ENCODE results near the gene BFSP1. TPM values are rescaled to one million over a fixed set of nuclear protein-coding genes. Genes with fewer than 3 reads are reported as not detected.
A peak's percentile ranks its signal among the peaks of the same experiment; 100 is the strongest.

The BFSP1 gene
- total RNA-seq, result 1.3 TPM

DNA sequence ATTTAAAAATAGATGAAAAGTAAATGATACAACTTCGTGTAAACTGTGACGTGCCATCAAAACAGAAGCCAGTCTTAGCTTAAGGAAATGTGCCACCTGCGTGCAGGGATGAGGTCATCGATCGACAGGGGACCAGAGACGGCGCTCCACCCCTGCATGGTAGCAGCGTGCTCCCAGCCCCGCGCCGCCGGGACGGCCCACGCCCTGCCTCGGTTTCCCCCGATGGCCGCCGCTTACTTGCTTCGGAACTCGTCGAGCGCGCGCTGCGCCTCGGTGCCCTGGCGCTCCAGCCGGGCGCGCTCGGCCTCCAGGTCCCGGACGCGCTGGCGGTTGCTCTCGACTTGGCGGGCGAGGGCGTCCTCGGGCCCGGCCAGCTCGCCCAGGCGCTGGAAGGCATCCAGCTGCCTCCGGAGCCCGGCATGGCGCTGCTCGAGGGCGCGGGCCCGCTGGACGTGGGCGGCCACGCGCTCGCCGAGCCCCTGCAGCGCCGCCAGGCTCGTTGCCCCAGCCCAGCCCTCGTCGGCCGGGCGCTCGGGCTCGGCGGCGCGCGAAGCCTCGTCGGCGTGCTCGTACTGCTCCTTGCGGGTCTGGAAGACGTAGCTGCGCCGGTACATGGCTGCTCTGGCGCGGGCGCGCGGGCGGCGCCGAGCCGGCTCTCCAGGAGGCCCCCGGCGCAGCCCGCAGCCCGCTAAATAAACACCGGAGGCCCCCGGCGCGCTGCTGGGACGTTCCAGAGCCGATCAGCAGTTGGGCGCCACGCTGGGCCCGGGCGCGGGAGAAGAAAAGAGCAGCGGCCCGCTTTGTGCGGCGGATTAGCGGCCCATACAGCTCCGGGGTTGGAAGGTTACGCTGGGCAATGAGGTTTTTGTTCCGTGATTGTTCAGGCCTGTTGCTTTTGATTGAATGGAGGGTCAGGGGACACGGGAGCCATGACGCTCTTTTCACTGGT, at the start of gene BFSP1:
Gene BFSP1, minus strand, starts transcription at position 664 of the 949 bp plus-strand sequence. Its CDS starts 50 bp downstream, at position 614.
- ATAC-seq, result peak; percentile 80

GRCh38 chr20:17580895-17581294, 49.7 kb upstream of the BFSP1 start:
- ATAC-seq, result peak; percentile 72

- ATAC-seq, result peak; percentile 81
Measured at GRCh38 chr20:17579369-17580039, 48.3 kb upstream of the BFSP1 start.

DNA sequence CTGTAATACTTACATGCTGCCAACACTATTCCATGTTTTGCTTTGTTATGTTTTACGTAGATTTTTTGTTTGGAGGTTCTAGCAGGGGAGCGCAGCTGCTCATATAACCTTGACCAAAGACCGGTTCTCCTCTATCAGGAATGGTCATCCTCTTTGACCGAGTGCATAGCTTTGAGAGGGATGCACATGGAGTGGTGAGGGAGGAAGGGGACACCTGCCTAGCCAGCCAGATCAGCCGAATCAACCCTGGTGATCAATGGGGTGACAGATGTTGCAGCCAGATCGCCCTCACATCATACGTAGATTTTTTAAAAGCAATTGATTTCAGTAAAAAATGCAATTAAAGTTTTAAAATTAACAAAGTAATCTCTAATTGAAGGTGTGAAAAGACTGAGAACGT, 45.0 kb upstream of the BFSP1 start:
- no peak for ATAC-seq

DNA sequence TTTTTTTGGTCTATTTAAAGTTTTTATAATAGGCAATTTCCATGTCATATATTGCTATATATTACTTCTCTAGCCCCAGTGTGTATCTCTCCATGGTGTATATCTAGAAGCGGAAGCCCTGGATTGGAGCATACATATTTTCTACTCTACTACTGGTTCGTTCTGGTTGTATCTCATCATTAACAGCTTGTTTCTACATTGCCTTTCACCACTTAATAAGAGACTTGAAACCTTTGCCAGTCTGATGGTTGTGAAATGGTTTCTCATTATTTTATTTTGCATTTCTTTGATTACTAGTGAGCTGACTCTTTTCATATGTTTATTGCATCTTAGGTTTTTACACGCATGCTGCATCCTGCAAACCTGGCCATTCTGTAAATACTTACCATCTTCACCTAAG, 42.3 kb upstream of the BFSP1 start:
- ATAC-seq, result no peak

DNA sequence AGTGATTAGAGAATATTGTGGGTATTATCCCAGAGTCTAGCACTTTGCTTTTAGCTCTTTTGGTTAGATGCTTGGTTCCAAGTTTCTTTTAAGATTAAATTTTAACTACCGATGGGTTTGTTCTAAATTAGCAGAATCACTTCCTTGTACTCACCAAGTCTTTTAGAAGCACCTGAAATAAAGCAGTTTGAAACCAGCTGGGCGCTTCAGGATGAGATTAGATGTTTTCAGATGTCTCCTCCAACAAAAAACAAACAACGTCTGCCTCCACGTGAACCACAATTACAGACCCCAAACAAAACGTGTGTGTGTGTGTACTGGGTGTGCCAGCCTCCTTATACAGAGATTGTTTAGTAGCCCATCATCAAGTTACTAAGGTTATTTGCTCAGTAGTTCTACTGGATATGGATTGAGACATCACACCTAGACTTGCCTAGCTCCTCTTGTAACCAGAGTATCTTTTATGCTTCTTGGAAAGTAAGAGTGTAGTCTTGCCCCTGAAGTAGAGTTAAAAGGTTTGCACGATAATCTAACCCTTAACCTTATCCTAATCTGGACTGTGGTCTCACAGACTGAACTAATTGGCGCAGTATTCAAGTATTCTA, 41.0 kb upstream of the BFSP1 start:
- no peak for ATAC-seq

GRCh38 chr20:17571153-17571527, 40.0 kb upstream of the BFSP1 start:
- ATAC-seq, result no peak

DNA sequence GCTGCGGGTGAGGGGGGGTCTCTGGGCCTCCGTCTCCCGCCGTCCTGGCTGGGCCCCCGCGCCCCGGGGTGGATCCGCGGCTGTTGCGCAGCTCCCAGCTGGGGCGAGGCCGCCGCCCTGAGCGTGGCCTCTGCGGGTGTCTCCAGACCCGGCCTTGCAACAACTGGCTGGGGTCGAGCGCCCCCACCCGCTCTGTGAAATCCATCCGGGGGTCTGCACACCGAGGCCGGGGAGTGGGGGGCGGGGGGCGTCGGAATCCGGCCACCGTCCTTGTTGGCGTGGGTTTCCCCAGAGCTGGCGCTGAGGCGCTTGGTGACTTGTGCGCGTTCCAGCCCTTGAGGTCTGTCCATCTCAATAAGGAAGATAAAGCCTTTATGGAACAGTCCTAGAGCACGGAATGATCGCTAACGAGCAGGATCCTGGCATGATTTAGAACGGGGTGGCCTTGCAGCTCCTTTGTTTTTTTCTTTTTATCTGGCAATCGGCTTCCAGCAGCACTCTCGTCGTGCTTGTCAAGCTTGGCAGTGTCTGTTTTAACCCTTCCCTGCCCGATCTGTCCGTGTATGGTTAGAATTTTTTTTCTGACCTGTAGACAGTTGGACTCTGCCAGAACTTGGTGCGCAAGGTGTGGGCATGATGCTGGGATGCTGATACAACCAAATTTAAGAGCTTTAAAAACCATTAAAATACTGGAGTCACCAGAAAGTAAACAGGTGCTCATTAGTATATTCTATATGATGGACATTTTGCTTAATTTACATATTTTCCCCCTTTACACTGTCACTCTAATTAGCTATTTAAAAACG, 39.4 kb upstream of the BFSP1 start:
- ATAC-seq, result peak; percentile 49

DNA sequence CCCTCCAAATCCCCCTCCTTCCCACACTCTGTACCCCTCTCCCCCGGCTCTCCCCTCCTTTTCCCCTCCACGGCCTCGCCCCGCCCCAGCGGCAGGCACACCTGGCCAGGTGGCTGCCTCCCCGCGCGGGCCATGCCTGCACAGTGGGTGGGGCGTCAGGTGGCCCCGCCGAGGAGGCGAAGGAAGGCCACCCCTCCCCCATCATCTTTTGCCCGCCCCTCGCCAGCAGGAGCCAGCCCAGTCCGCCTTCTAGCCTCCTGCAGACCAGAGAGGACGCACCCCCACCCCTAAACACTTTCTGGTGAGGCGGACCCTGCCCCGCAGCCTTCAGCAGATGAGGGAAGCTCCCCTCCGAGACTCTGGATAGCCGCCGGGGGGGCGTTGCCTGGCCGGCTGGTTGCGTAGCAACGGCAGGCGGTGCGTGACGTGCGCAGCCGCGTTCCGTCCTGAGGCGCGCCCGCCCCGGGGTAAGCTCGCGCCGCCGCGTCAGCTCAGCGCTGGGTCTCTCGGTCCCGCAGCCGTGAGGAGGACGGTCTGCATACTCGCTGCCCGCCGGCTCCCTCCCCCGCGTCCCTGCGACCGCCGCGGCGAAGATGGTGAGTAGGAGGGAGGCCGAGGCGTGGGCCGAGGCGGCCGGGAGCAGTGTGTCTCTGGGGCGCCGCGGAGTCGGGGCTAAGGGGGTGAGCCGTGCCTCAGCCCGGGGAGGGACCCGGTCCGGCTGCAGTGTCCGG, 38.6 kb upstream of the BFSP1 start, which contains the start of gene DSTN:
Gene DSTN, plus strand, starts transcription at position 460 of the 731 bp plus-strand sequence. Its CDS starts 134 bp downstream, at position 594.
- peak; percentile 90 for ATAC-seq

GRCh38 chr20:17568972-17569521, 37.9 kb upstream of the BFSP1 start:
- ATAC-seq, result peak; percentile 76

DNA sequence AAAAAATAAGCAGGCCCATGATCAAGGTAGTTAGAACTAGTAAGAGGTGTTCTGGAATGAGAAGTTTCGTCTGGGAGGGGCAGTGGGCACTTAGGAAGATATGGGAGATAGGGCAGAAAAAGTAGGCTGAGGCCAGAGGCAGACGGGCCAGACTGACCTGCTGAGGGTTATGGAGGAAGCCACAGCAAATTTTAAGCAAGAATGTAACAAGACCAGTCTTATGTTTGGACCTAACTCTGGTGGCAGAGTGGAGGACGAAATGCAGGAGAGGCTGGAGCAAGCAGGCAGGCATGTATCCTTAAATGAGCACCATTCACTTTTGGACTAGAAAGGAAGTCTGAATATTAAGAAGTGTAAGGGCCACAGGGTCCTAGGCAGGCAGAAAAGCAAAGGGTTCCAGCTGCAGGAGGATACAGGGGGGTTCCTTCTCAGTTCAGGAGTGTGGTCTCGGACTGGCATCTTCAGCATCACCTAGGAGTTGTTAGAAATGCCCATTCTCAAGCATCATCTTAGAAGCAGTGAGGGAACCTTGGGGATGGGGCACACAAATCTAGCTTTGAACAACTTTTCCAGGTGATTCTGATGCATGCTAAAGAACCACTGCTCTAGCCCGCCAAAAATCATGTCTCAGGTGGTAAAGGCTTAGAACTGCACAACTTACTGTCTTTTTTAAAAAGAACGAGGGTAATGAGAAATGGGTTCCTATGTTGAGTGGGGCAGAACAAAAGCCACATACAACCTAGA, 37.0 kb upstream of the BFSP1 start:
- ATAC-seq, result no peak

DNA sequence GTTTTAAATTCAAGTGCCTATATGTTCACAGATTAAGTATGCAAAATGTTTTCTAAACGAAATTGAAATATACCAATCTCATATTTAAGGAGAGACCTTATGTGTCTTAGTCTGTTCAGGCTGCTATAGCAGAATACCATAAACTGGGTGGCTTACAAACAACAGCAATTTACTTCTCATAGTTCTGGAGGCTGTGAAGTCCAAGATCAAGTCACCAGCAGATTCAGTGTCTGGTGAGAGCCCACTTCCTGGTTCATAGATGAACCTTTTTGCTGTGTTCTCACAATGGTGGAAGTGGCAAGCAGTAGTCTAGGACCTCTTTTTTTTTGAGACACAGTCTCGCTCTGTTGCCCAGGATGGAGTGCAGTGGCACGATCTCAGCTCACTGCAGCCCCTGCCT, 35.2 kb upstream of the BFSP1 start:
- ATAC-seq, result no peak

DNA sequence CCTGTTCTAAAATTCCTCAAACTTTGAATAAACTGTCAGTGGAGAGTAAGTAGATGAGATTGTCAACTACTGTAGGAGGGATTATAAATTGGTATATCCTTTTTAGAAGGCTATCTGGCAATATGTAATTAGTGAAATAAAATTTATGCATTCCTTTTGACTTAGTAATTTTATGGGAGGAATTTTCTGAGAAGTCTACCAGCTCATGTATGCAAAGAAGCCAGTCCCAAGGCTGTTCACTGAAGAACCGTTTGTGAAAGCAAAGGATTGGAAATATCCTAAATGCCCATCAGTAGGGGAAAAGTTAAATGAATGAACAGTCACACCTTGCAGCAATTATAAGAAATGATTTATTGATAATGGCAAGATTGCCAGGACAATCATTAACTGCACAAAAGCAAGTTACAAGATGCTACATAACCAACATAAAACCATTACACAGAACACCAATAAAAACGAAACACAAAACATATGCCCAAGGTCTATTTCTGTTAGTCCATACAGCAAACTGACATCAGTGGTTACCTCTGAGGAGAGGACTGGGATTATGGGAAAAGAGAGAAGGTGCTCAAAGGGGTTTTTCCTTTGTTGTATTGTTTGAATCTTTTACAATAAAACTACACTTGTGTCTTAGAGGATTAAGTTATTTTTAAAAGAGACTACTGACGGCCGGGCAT, 34.1 kb upstream of the BFSP1 start:
- no peak for ATAC-seq

DNA sequence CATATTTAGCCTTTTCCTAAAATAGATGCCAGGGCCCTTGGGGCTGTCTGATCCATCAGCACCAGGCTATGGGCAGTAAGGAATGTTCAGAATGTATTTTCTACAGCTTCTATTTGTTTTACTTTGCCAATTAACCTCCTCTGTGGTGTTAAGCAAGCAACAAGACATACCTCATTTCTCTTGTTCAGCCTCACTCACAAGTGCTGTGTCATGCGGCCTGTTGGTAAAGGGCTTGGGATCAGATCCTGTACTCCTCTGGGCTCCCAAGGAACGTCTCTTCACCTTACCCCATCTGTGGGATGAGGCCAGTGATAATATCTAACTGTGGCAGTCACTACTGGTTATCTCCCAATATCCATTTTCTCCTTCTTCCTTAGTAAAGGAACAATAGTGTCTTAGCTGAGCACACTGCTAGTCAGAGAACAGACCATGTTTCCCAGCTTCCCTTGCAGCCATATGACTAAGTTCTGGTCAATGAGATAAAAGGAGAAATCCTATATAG, 31.7 kb upstream of the BFSP1 start:
- no peak for ATAC-seq

DNA sequence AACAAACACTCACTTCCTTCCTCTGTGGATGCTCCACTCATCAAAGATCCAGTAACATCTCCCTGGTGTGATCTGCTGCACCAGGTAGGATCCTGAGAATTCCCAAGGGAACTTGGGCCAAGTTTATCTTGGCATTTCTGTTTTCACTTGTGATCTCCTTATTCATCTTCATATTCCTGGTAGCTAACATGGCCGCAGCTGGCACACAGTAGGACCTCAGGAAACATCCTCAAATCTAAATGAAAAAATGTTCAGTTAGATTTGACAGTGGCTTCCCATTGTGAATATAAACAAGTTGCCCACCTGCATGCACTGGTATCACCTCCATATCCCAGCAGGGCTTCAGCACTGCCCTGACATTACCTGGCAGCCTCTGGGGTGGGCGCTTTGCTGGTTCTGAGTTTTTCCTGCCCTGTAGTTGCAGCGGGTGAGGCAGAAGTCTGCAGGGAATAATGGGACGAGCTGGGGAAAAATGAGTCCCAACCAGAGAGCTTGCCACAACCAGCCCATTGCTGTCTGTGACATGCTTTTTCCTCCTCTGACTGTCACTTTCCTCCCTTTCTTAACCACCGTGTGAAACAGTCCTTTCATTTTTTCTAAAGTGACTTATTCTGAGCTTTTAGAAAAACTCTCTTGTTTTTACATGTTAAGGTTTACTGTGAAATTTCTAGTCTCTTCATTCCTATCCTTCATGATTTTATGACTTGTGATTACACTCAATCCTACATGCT, 29.3 kb upstream of the BFSP1 start:
- no peak for ATAC-seq

DNA sequence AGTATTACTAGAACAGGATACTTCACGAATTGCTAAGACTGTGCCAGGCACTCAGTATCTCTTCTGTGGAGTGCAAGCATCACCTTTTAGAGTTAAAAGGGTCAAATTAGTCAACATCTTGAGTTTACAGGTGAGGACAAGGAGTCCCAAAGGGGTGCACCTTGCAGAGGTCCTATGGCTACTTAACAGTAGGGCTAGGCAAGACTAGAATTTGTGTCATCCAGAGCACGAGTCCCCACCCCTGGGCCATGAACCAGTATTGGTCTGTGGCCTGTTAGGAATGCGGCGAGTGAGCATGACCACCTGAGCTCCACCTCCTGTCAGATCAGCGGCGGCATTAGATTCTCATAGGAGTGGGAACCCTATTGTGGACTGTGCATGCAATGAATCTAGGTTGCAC, 28.2 kb upstream of the BFSP1 start:
- no peak for ATAC-seq

DNA sequence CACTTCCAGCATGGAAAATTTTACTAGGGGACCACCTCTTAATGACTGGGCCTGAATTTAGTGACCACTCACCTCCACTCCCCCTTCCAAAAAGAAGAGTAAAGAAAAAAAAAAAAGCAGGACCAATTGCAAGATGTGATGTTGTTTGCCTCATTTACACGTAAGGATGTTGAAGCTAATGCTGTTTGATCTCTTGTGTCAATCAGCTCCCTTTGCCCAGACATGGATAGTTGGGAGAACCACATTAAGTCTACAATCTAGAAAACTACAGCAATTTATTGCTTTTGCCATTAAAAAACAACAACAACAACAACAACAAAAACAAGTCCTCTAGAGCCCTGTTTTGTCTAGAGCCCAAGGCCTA, 27.7 kb upstream of the BFSP1 start:
- ATAC-seq, result no peak

GRCh38 chr20:17558154-17558940, 27.2 kb upstream of the BFSP1 start:
- ATAC-seq, result peak; percentile 82

Measured in esophagus mucosa (tissue), 1 donor.